Hematopoietic multipotent progenitor cell (in vitro differentiated cells): ENCODE measurements around the gene EIF3D. TPM values are rescaled to one million over a fixed set of nuclear protein-coding genes. Genes with fewer than 3 reads are reported as not detected.
A peak's percentile ranks its signal among the peaks of the same experiment; 100 is the strongest.

Source experiments
- DNase-seq, 3 donors: peaks; one replicate each; pipeline ENCODE4 v3.0.0-alpha.2; 2011 to 2015; ENCODE audit warnings: low read depth in 2 of 3, low spot score in 2 of 3
- total RNA-seq: library from RNA; depleted of rRNA; stranded (reverse); fragments of >200 nt; gene quantifications from one replicate; pipeline ENCODE4 v1.2.3, GENCODE V29; 2012

Gene EIF3D, protein sequence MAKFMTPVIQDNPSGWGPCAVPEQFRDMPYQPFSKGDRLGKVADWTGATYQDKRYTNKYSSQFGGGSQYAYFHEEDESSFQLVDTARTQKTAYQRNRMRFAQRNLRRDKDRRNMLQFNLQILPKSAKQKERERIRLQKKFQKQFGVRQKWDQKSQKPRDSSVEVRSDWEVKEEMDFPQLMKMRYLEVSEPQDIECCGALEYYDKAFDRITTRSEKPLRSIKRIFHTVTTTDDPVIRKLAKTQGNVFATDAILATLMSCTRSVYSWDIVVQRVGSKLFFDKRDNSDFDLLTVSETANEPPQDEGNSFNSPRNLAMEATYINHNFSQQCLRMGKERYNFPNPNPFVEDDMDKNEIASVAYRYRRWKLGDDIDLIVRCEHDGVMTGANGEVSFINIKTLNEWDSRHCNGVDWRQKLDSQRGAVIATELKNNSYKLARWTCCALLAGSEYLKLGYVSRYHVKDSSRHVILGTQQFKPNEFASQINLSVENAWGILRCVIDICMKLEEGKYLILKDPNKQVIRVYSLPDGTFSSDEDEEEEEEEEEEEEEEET
- 795 TPM for total RNA-seq

DNA sequence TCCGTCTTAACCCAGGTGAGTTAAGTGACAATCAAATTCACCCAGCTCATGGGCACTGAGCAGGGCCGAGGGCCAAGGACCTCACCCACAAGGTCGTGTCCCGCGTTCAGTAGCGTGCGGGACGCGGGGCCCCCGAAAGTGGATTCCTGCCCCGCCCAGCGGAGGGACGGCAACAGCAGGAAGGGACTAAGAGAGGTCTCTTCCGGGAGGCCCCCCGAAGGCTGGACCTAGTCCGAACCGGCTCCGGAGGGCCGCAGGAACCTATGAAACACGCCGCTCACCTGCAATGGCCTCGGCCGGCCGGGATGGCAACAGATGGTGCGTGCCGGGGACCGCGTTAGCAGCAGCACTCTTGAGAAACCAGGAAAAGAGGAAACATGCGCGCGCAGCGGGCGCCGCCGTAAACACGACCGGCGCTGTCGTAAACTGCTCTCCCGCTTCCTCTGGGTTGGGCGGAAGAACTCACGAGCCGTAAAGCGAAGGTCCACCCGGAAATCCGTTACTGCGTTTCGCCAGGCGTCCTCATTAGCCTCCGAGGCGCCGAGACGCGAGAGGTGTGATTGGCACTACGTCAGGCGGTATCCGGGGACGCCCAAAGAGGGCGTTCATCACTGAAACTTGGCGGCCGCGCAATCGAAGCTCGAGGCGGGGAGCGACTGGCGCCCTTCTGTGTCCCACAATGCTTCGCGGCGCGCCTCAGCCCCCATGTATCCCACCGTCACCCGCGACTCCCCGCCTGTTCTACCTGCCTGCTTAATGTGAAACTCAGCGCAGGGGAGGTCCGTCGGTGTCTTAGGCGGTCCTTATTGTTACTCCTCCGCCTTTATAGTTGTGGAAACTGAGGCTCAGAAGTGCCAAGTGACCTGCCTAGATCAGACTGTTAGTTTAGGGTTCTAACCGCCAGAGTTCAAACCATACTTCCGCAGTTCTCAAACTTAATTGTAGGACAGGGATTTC is at the start of gene EIF3D:
TSS of gene EIF3D (minus strand) at position 372 of the 957 bp plus-strand sequence. CDS start 3,045 bp downstream, outside the sequence.
- DNase-seq = peak; percentile 95 to 100 (median 99)

- DNase-seq = no peak
Observed at GRCh38 chr22:36578619-36579018, 49.7 kb upstream of the EIF3D start.

- DNase-seq = no peak
Observed at GRCh38 chr22:36577019-36577418, 48.1 kb upstream of the EIF3D start.

GRCh38 chr22:36574728-36575127 is 45.8 kb upstream of the EIF3D start:
- DNase-seq = no peak

- DNase-seq = no peak
Observed at GRCh38 chr22:36573815-36574363, 44.9 kb upstream of the EIF3D start.

- no peak for DNase-seq
Observed at GRCh38 chr22:36571991-36572390, 43.0 kb upstream of the EIF3D start.

GRCh38 chr22:36569999-36570398 is 41.0 kb upstream of the EIF3D start:
- DNase-seq = no peak

- DNase-seq = no peak
Observed at GRCh38 chr22:36568846-36569245, 39.9 kb upstream of the EIF3D start.

DNA sequence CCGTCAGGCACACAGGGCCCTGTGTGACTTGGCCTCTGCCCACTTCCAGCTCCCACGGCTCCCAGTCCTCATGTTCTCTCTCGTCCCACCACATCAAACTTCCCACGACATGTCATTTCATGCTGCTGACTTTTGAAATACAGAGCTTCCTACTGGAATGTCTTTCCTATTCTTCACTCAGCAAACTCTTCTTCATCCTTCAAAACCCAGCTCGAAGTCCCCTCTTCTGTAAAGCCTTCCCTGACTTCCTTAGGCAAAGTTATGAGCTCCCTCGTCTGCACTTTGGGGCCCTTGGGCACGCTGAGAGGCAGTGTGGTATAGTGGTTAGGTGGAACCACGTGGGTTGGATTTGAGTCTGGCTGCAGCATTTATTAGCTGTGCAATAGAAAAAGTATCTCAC is 37.8 kb upstream of the EIF3D start:
- no peak for DNase-seq

GRCh38 chr22:36565686-36566085 is 36.7 kb upstream of the EIF3D start:
- no peak for DNase-seq

GRCh38 chr22:36565159-36565507 is 36.2 kb upstream of the EIF3D start:
- DNase-seq = no peak

DNA sequence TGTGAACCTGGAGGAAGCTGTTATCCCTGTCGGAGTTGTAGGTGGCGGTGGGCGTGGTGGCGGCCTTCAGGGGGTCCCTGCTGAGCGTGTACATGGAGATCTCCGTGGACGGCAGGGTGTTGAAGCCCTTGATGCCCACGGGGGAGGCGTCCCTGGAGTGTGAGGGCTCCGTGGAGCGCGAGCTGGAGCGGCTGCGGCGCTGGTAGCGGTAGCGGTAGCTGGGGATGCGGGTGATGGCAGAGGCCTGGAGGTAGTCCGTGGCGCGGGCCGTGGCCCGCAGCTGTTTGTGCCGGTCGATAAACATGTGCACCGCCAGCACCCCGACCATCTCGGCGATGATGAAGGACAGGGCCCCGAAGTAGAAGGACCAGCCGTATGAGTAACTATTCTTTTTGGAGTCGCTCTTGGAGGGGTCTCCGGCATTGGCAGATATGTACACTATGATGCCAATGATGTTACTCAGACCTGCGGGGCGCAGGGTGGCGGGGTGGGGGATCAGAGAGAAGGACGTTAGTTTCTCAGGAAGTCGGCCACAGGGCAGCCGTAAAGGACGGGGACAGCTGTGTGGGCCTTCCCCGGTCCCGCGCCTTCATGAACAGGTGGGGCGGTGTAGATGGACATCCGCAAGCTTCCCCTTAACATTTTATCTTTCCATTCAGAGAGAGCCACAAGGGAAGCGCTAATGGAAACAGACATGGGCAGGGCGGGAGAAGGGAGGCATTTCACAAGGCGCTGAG is 35.6 kb upstream of the EIF3D start:
- DNase-seq = no peak

- no peak for DNase-seq
Observed at GRCh38 chr22:36563898-36564297, 34.9 kb upstream of the EIF3D start.

DNA sequence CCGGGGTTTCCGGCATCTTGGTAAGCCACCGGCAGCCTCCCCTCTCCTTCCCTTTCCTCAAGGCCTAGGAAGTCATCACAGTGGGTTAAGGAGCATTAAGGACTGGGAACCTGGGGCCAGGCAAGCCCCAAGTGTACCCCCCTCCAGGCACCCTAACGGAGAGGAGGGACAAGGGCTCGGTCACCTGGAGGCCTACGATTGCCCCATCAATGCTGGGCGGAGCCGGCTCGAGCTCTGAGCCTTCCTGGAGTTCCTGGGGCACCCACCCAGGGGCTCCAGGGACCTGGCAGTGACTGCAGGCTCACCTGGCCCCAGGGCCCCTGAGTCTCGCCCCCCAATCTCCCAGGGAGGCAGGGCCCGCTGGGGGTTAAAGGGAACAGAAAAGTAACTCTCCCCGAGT is 34.5 kb upstream of the EIF3D start:
- no peak for DNase-seq

- DNase-seq = no peak
Observed at GRCh38 chr22:36563001-36563400, 34.0 kb upstream of the EIF3D start.

DNA sequence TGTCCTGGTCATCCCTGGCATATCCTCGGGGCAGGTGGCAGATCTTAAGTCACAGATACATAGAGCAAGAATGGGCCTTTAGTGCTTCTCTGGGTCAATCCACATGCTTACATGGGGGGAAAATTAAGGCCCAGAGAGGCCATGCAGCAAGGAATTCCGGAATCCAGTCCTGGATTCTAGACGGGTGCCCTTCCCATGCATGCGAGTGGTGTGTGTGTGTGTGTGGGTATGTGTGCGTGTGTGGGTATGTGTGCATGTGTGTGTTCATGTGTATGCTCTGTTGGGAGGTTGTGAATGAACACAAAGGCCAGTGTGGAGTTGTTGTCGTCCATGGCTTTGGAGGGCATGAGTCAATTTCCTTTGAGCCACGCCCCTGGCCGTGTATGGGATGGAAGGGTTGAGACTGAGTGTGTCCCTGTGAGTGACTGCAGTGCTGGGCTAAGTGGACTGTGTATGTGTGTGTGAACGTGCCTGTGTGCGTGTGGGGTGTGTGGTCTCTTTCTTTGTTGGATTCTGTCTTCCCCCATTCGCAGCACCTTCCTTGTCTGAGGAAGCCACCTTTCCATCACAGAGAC is 33.4 kb upstream of the EIF3D start:
- no peak for DNase-seq

GRCh38 chr22:36561291-36561811 is 32.4 kb upstream of the EIF3D start:
- no peak for DNase-seq

GRCh38 chr22:36560001-36560400 is 31.0 kb upstream of the EIF3D start:
- DNase-seq = no peak

- DNase-seq = no peak
Observed at GRCh38 chr22:36554098-36554497, 25.1 kb upstream of the EIF3D start.

DNA sequence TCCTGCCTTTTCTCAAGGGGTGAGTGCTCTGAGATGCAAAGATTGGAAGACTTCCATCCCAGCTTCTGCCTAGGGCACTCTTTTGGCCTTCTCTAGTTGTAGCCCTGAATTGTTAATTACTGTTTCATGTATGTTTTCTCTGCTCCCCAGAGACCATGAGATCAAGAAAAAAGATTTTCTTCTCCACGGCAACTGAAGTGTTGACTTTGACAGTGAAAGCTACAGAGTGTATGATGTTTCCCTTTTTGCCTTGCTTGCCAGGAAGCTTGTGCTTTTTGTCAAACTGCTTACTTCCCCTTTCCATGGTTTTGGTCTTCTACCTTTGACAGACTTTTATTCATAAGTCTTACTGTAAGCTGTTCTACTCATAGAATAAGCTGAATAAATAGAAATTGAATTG is 23.3 kb upstream of the EIF3D start:
- DNase-seq = peak in 2 of 3 donors; percentile 36 to 80
